Measurements from ENCODE around the gene IARS1. TPM values are rescaled to one million over a fixed set of nuclear protein-coding genes. Genes with fewer than 3 reads are reported as not detected.

The IARS1 gene
- total RNA-seq, 2 experiments from 2014 or later, result 330 to 352 TPM

GRCh38 chr9:92341578-92341977 lies 48.1 kb upstream of the IARS1 start:
- DNase-seq (ENCODE audit: low spot score), result no peak
- ChIA-PET CTCF (ENCODE audit: unreplicated experiment) (no interaction called here), POLR2A (no interaction called here)
- Histone ChIP-seq H3K4me2 (ENCODE audit: low read length) (no peak overlapping the region), H3K9me2 (ENCODE audit: insufficient read depth, low read length) (no peaks in the 10 kb centered on the region), H3K27ac (ENCODE audit: low read depth, low read length, poor library complexity, severe bottlenecking) (no peak overlapping the region), H3K4me1 (ENCODE audit: insufficient read depth, low read length, poor library complexity, severe bottlenecking) (no peaks in the 10 kb centered on the region), H2AFZ (ENCODE audit: low read length) (no peak overlapping the region), H3K4me3 (ENCODE audit: low read depth, low read length, poor library complexity, severe bottlenecking) (no peak overlapping the region), H3K79me2 (ENCODE audit: insufficient read depth, low read depth, low read length) (no peaks in the 10 kb centered on the region), H3K36me3 (ENCODE audit: insufficient read depth, low read length) (peaks cover 74% of the 10 kb centered on the region), H3K9me3 (ENCODE audit: low read length) (peaks cover 6% of the 10 kb centered on the region; the same call in 1 of the 2 replicates), H4K20me1 (ENCODE audit: insufficient read depth, low read length) (no peaks in the 10 kb centered on the region)
- intact Hi-C loops (cut with micrococcal nuclease; ENCODE audit: unreplicated experiment), result no loop called here
- BruUV-seq (replicated peaks), result no TSS peak
- no peak for TF ChIP-seq EZH2phosphoT487 (IDR thresholded peaks at IDR 0.05; ENCODE audit: borderline replicate concordance, low read depth, low read length)
- no peak for TF ChIP-seq CTCF (conservative IDR thresholded peaks at IDR 0.05; ENCODE audit: low read length)

- Histone ChIP-seq H2AFZ (ENCODE audit: low read length) (no peak overlapping the region), H3K79me2 (ENCODE audit: insufficient read depth, low read depth, low read length) (peaks cover 13% of the 10 kb centered on the region; the same call in 1 of the 2 replicates), H3K4me1 (ENCODE audit: insufficient read depth, low read length, poor library complexity, severe bottlenecking) (peaks cover 3% of the 10 kb centered on the region), H3K4me3 (ENCODE audit: low read depth, low read length, poor library complexity, severe bottlenecking) (no peak overlapping the region), H3K4me2 (ENCODE audit: low read length) (no peak overlapping the region), H3K27ac (ENCODE audit: low read depth, low read length, poor library complexity, severe bottlenecking) (no peak overlapping the region), H3K9me2 (ENCODE audit: insufficient read depth, low read length) (no peaks in the 10 kb centered on the region), H4K20me1 (ENCODE audit: insufficient read depth, low read length) (no peaks in the 10 kb centered on the region), H3K9me3 (ENCODE audit: low read length) (no peaks in the 10 kb centered on the region), H3K36me3 (ENCODE audit: insufficient read depth, low read length) (peaks cover 61% of the 10 kb centered on the region)
- TF ChIP-seq EZH2phosphoT487 (IDR thresholded peaks at IDR 0.05; ENCODE audit: borderline replicate concordance, low read depth, low read length) (no peak), CTCF (conservative IDR thresholded peaks at IDR 0.05; ENCODE audit: low read length) (no peak)
- intact Hi-C loops (cut with micrococcal nuclease; ENCODE audit: unreplicated experiment), result no loop called here
- ChIA-PET CTCF (ENCODE audit: unreplicated experiment) (no interaction called here), POLR2A (interaction anchor here (0.6 to 0.8 kb wide), 6 partner anchors 18 to 1115 kb away, joined by 3 to 5 read pairs (median 4); no protein-coding TSS in a partner anchor)
- DNase-seq (ENCODE audit: low spot score), result no peak
- no TSS peak for BruUV-seq (replicated peaks)
These were observed 39.8 kb upstream of the IARS1 start for GRCh38 chr9:92333282-92333634.

- POLR2A ChIA-PET, result interaction anchor here (0.6 kb wide), 1 partner anchor 1447 kb away, joined by 4 read pairs; no protein-coding TSS in a partner anchor
- DNase-seq (ENCODE audit: low spot score), result no peak
- H3K9me3 ChIP-seq (ENCODE audit: low read length), result no peaks in the 10 kb centered on the region
These were observed 39.2 kb upstream of the IARS1 start for GRCh38 chr9:92332577-92333281.

More at GRCh38 chr9:92332577-92333281, 39.2 kb upstream of the IARS1 start:
- Histone ChIP-seq H3K27ac (ENCODE audit: low read depth, low read length, poor library complexity, severe bottlenecking) (no peak overlapping the region), H4K20me1 (ENCODE audit: insufficient read depth, low read length) (no peaks in the 10 kb centered on the region), H3K9me2 (ENCODE audit: insufficient read depth, low read length) (no peaks in the 10 kb centered on the region), H3K4me2 (ENCODE audit: low read length) (no peak overlapping the region), H3K4me3 (ENCODE audit: low read depth, low read length, poor library complexity, severe bottlenecking) (no peak overlapping the region), H3K36me3 (ENCODE audit: insufficient read depth, low read length) (peaks cover 56% of the 10 kb centered on the region), H2AFZ (ENCODE audit: low read length) (no peak overlapping the region), H3K79me2 (ENCODE audit: insufficient read depth, low read depth, low read length) (peaks cover 18% of the 10 kb centered on the region; the same call in 1 of the 2 replicates), H3K4me1 (ENCODE audit: insufficient read depth, low read length, poor library complexity, severe bottlenecking) (peaks cover 8% of the 10 kb centered on the region)
- CTCF ChIA-PET (ENCODE audit: unreplicated experiment), result no interaction called here
- no TSS peak for BruUV-seq (replicated peaks)
- no peak for TF ChIP-seq CTCF (conservative IDR thresholded peaks at IDR 0.05; ENCODE audit: low read length)
- TF ChIP-seq EZH2phosphoT487 (IDR thresholded peaks at IDR 0.05; ENCODE audit: borderline replicate concordance, low read depth, low read length), result no peak
- intact Hi-C loops (cut with micrococcal nuclease; ENCODE audit: unreplicated experiment), result no loop called here

Measured in OCI-LY7 (cell line).